ENCODE measurements around the gene SLC36A1.

GRCh38 chr5:151469386-151469785 lies 22.0 kb downstream of the SLC36A1 start:
- TF ChIP-seq CTCF (IDR thresholded peaks at IDR 0.05) (no peak), POLR2A (IDR thresholded peaks at IDR 0.05) (no peak), POLR2AphosphoS5 (IDR thresholded peaks at IDR 0.05) (no peak), EP300 (IDR thresholded peaks at IDR 0.05; ENCODE audit: low read depth) (no peak)
